SKM-1 (cell line): ENCODE results near the gene MCOLN1.
"Not testable (repeated sequence)": the region's sequence is repeated elsewhere in the genome, so short reads cannot be mapped to it uniquely, and the experiment has no call there.

ENCODE experiments used
- DNase-seq: peaks from one replicate; lab custom pipeline; 2025; ENCODE audit not compliant: unreplicated experiment; lab: John Stamatoyannopoulos, UW

MCOLN1 gene

GRCh38 chr19:7562646-7563393 is 40.4 kb downstream of the MCOLN1 start:
- DNase-seq = no peak

GRCh38 chr19:7564866-7565265 is 42.4 kb downstream of the MCOLN1 start:
- no peak for DNase-seq

- DNase-seq = no peak
Measured at GRCh38 chr19:7565332-7565731, 42.9 kb downstream of the MCOLN1 start.

- DNase-seq = no peak
Measured at GRCh38 chr19:7570761-7571160, 48.3 kb downstream of the MCOLN1 start.

- no peak for DNase-seq
Measured at GRCh38 chr19:7575434-7576040, 53.1 kb downstream of the MCOLN1 start.

GRCh38 chr19:7577422-7577821 is 55.0 kb downstream of the MCOLN1 start:
- not testable (repeated sequence) for DNase-seq

GRCh38 chr19:7578127-7578526 is 55.7 kb downstream of the MCOLN1 start:
- no peak for DNase-seq

GRCh38 chr19:7579182-7579581 is 56.8 kb downstream of the MCOLN1 start:
- DNase-seq = no peak

- DNase-seq = no peak
Measured at GRCh38 chr19:7582446-7582845, 60.0 kb downstream of the MCOLN1 start.
